ENCODE measurements around the gene SCG3. TPM values are rescaled to one million over a fixed set of nuclear protein-coding genes. Genes with fewer than 3 reads are reported as not detected.

The SCG3 gene
- total RNA-seq, 1 donor from 2014 or later, result 1.8 TPM

- Histone ChIP-seq H3K4me2 (ENCODE audit: low read length) (peak overlapping the region; percentile 89), H3K79me2 (ENCODE audit: insufficient read depth, low read length) (no peaks in the 10 kb centered on the region), H3K27me3 (ENCODE audit: insufficient read depth, low read length) (no peaks in the 10 kb centered on the region), H3K36me3 (ENCODE audit: insufficient read depth, low read length) (no peaks in the 10 kb centered on the region), H4K20me1 (ENCODE audit: insufficient read depth, low read length) (no peaks in the 10 kb centered on the region), H3K27ac (ENCODE audit: low read depth, low read length) (no peak overlapping the region), H3K4me1 (ENCODE audit: insufficient read depth, low read length) (peaks cover 5% of the 10 kb centered on the region), H3K9ac (ENCODE audit: low read length) (peak overlapping the region; percentile 69), H3K4me3 (ENCODE audit: insufficient read depth, low read depth, low read length) (peak overlapping the region; percentile 66), H3K9me3 (ENCODE audit: insufficient read depth, low read depth, low read length) (no peaks in the 10 kb centered on the region), H2AFZ (ENCODE audit: low read depth, low read length) (peak overlapping the region; percentile 92)
- no peak overlapping the region for H3K27ac Mint-ChIP-seq (ENCODE audit: unreplicated experiment)
- TF ChIP-seq, protein P1, sequence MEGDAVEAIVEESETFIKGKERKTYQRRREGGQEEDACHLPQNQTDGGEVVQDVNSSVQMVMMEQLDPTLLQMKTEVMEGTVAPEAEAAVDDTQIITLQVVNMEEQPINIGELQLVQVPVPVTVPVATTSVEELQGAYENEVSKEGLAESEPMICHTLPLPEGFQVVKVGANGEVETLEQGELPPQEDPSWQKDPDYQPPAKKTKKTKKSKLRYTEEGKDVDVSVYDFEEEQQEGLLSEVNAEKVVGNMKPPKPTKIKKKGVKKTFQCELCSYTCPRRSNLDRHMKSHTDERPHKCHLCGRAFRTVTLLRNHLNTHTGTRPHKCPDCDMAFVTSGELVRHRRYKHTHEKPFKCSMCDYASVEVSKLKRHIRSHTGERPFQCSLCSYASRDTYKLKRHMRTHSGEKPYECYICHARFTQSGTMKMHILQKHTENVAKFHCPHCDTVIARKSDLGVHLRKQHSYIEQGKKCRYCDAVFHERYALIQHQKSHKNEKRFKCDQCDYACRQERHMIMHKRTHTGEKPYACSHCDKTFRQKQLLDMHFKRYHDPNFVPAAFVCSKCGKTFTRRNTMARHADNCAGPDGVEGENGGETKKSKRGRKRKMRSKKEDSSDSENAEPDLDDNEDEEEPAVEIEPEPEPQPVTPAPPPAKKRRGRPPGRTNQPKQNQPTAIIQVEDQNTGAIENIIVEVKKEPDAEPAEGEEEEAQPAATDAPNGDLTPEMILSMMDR (IDR thresholded peaks at IDR 0.05; ENCODE audit: insufficient read depth, low read depth, low read length), result no peak
- H3K4me3 Mint-ChIP-seq (ENCODE audit: unreplicated experiment), result peak overlapping the region; percentile 83
- H3K36me3 Mint-ChIP-seq (ENCODE audit: low read depth, unreplicated experiment), result no peaks in the 10 kb centered on the region
- peaks cover 7% of the 10 kb centered on the region for H3K4me1 Mint-ChIP-seq (ENCODE audit: low read depth, unreplicated experiment)
- no peak for FAIRE-seq
- no peak for DNase-seq (ENCODE audit: low read depth)
- no peaks in the 10 kb centered on the region for H3K9me3 Mint-ChIP-seq (ENCODE audit: unreplicated experiment)
- H3K27me3 Mint-ChIP-seq (ENCODE audit: low read depth, unreplicated experiment), result peaks cover 9% of the 10 kb centered on the region
Observed at GRCh38 chr15:51736751-51737521, 55.6 kb downstream of the SCG3 start.

- Mint-ChIP-seq H3K9me3 (ENCODE audit: unreplicated experiment) (no peaks in the 10 kb centered on the region), H3K4me3 (ENCODE audit: unreplicated experiment) (peak within 1 kb of the TSS; percentile 86)
- no peak for FAIRE-seq
Observed at GRCh38 chr15:51737522-51738305, 56.4 kb downstream of the SCG3 start, which contains the start of gene LYSMD2. LYSMD2 (minus strand) TSS chr15:51737655; CDS start chr15:51737622, 33 bp downstream.

More at GRCh38 chr15:51737522-51738305, 56.4 kb downstream of the SCG3 start, which contains the start of gene LYSMD2:
- H4K20me1 ChIP-seq (ENCODE audit: insufficient read depth, low read length), result no peaks in the 10 kb centered on the region
- peak within 1 kb of the TSS; percentile 92 for H2AFZ ChIP-seq (ENCODE audit: low read depth, low read length)
- no peaks in the 10 kb centered on the region for H3K27me3 ChIP-seq (ENCODE audit: insufficient read depth, low read length)
- H3K4me1 Mint-ChIP-seq (ENCODE audit: low read depth, unreplicated experiment), result peaks cover 4% of the 10 kb centered on the region
- no peak for TF ChIP-seq EZH2 (IDR thresholded peaks at IDR 0.05; ENCODE audit: insufficient read depth, low read length)
- TF ChIP-seq, protein P1 (IDR thresholded peaks at IDR 0.05; ENCODE audit: insufficient read depth, low read depth, low read length), result no peak
- H3K27me3 Mint-ChIP-seq (ENCODE audit: low read depth, unreplicated experiment), result peaks cover 9% of the 10 kb centered on the region
- H3K4me2 ChIP-seq (ENCODE audit: low read length), result peak within 1 kb of the TSS; percentile 89
- no peaks in the 10 kb centered on the region for H3K36me3 ChIP-seq (ENCODE audit: insufficient read depth, low read length)
- H3K9ac ChIP-seq (ENCODE audit: low read length), result peak within 1 kb of the TSS; percentile 69
- H3K36me3 Mint-ChIP-seq (ENCODE audit: low read depth, unreplicated experiment), result no peaks in the 10 kb centered on the region
- no peak within 1 kb of the TSS for H3K27ac ChIP-seq (ENCODE audit: low read depth, low read length)
- no peaks in the 10 kb centered on the region for H3K79me2 ChIP-seq (ENCODE audit: insufficient read depth, low read length)
- H3K4me1 ChIP-seq (ENCODE audit: insufficient read depth, low read length), result peaks cover 5% of the 10 kb centered on the region
- no peak for DNase-seq (ENCODE audit: low read depth)
- H3K9me3 ChIP-seq (ENCODE audit: insufficient read depth, low read depth, low read length), result no peaks in the 10 kb centered on the region
- peak within 1 kb of the TSS; percentile 26 for H3K27ac Mint-ChIP-seq (ENCODE audit: unreplicated experiment)
- peak within 1 kb of the TSS; percentile 66 for H3K4me3 ChIP-seq (ENCODE audit: insufficient read depth, low read depth, low read length)

Data from astrocyte (in vitro differentiated cells and primary cell).